ENCODE results near the gene PROX2. TPM values are rescaled to one million over a fixed set of nuclear protein-coding genes. Genes with fewer than 3 reads are reported as not detected.

PROX2 gene
- total and polyA plus RNA-seq, 9 donors: not detected

- no peak for DNase-seq
- 89 to 96% (median 90%) methylated on average over 6 of the region's 6 CpGs for WGBS, 3 donors
- Histone ChIP-seq H3K27me3 (no peaks in the 10 kb centered on the region), H3K9me3 (no peaks in the 10 kb centered on the region), H3K4me1 (ENCODE audit: insufficient read depth) (no peaks in the 10 kb centered on the region), H3K36me3 (no peaks in the 10 kb centered on the region), H3K4me3 (no peak overlapping the region), H3K27ac (no peak overlapping the region)
- TF ChIP-seq CTCF (IDR thresholded peaks at IDR 0.05): no peak
- TF ChIP-seq POLR2A (IDR thresholded peaks at IDR 0.05): no peak
- no peak for TF ChIP-seq EP300 (IDR thresholded peaks at IDR 0.05)
- intact Hi-C loops (cut with DNase I): loop anchor here (5.0 to 10.0 kb wide), 2 partner anchors 173 to 175 kb away; no protein-coding TSS in a partner anchor
Observed at GRCh38 chr14:74912111-74912510, 36.2 kb upstream of the PROX2 start.

GRCh38 chr14:74911704-74912103, 35.8 kb upstream of the PROX2 start:
- TF ChIP-seq POLR2A (IDR thresholded peaks at IDR 0.05) (no peak), EP300 (IDR thresholded peaks at IDR 0.05) (no peak), CTCF (IDR thresholded peaks at IDR 0.05) (no peak)
- no peaks in the 10 kb centered on the region for H3K4me1 ChIP-seq (ENCODE audit: insufficient read depth)
- no peaks in the 10 kb centered on the region for H3K36me3 ChIP-seq
- 89 to 100% (median 89%) methylated on average over 5 of the region's 5 CpGs for WGBS, 3 donors
- no peaks in the 10 kb centered on the region for H3K27me3 ChIP-seq
- no peak overlapping the region for H3K27ac ChIP-seq
- no peaks in the 10 kb centered on the region for H3K9me3 ChIP-seq
- no peak for DNase-seq
- H3K4me3 ChIP-seq: no peak overlapping the region
- intact Hi-C loops (cut with DNase I): loop anchor here (5.0 to 10.0 kb wide), 2 partner anchors 173 to 176 kb away; no protein-coding TSS in a partner anchor

- no peak overlapping the region for H3K4me3 ChIP-seq
- no peak for TF ChIP-seq POLR2A (IDR thresholded peaks at IDR 0.05)
- no peak for TF ChIP-seq CTCF (IDR thresholded peaks at IDR 0.05)
- no peak for TF ChIP-seq EP300 (IDR thresholded peaks at IDR 0.05)
- H3K27me3 ChIP-seq: no peaks in the 10 kb centered on the region
- DNase-seq: no peak
- 91 to 94% (median 93%) methylated on average over 3 to 6 of the region's 6 CpGs for WGBS, 3 donors
- H3K4me1 ChIP-seq (ENCODE audit: insufficient read depth): no peaks in the 10 kb centered on the region
- H3K9me3 ChIP-seq: no peaks in the 10 kb centered on the region
- no peaks in the 10 kb centered on the region for H3K36me3 ChIP-seq
- intact Hi-C loops (cut with DNase I): loop anchor here (5.0 to 10.0 kb wide), 2 partner anchors 174 to 176 kb away; no protein-coding TSS in a partner anchor
- no peak overlapping the region for H3K27ac ChIP-seq
Observed at GRCh38 chr14:74911221-74911620, 35.3 kb upstream of the PROX2 start.

GRCh38 chr14:74910556-74910955, 34.6 kb upstream of the PROX2 start:
- Histone ChIP-seq H3K27me3 (no peaks in the 10 kb centered on the region), H3K4me3 (no peak overlapping the region), H3K36me3 (no peaks in the 10 kb centered on the region), H3K9me3 (no peaks in the 10 kb centered on the region), H3K27ac (no peak overlapping the region), H3K4me1 (ENCODE audit: insufficient read depth) (no peaks in the 10 kb centered on the region)
- intact Hi-C loops (cut with DNase I): loop anchor here (5.0 to 10.0 kb wide), 2 partner anchors 174 to 177 kb away; no protein-coding TSS in a partner anchor
- TF ChIP-seq CTCF (IDR thresholded peaks at IDR 0.05) (no peak), POLR2A (IDR thresholded peaks at IDR 0.05) (no peak), EP300 (IDR thresholded peaks at IDR 0.05) (no peak)
- no peak for DNase-seq
- 67 to 83% (median 79%) methylated on average over 10 of the region's 10 CpGs for WGBS, 3 donors

Measured in ovary (tissue), 9 donors.